Bronchial smooth muscle cell (primary cell): ENCODE data around the gene SIRT6. TPM values are rescaled to one million over a fixed set of nuclear protein-coding genes. Genes with fewer than 3 reads are reported as not detected.

ENCODE experiments used
- total RNA-seq: library from RNA; depleted of rRNA; stranded (reverse); fragments of >200 nt; gene quantifications from 2 replicates; pipeline ENCODE4 v1.2.1, GENCODE V29; 2014

SIRT6 gene
- total RNA-seq: 11.6 and 12.1 TPM in 2 replicates

DNA sequence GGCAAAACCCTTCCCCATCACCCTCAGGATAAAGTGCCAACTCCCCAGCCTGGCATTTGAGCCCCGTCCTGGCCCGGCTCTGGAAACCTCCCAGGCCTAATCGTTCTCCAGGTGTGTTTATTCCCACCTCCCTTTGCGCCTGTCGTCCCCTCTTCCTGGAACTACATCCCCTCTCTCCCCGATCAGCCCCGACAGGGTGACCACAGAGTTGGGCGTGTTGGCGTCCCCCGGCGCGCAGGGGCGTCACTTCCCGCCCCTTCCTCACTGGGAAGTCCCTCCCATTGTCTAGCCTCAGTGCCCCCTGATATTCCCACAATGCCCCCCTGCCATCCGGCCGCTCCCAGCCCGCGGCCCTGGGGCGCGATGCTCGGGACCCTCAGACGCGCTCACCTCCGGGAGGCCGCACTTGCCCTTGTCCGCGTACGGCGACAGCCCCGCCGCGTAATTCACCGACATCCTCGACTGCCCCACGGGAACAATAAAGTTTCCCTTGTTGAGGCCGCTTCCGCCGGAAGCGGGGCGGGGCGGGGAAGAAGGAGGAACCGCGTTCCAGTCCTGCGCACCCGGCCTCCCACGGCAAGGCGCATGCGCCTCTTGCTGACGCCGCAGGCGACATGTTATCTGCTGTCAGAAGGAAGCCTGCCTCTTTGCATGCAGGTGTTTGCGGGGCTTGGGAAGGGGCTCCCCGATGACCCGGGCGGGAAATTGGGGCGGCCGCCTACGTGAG, at the start of gene SIRT6, which contains the start of gene ANKRD24:
TSS of gene SIRT6 (minus strand) at position 480 of the 727 bp plus-strand sequence. CDS start at position 456, 24 bp downstream.
TSS of gene ANKRD24 (plus strand) at position 606 of the 727 bp plus-strand sequence. CDS start 3,737 bp downstream, outside the sequence.

DNA sequence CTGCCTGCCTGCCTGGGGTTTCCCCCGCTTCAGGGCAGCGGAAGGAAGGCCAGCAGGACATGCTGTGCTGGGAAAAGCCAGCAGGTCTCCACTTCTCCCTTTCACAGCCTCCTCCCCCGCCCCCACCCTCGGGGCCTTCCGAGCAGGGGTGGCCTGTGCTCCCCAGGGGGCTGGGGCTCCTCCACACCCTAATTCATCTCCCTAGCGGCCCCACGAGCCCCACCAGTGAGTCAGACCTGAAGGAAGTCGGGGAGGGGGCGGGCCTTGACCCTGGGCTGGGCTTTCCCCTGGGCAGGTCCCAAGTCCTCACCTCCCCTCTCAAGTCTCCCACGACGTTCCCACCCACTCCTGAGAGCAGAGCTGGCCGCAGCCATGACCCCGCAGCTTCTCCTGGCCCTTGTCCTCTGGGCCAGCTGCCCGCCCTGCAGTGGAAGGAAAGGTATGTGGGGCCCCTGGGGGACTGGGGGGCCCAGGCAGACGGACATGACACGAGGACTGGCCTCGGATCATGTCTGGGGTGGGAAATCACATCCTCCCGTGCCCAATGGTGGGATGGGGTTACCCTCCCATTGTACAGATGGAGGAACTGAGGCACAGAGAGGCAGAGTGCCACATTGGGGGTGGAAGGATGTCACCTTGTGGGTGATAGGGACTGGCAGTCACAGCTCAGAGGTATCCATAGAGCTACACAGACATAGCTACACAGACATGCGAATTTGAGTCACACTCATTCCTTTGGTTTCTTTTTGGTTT, 47.0 kb upstream of the SIRT6 start, which contains the start of gene EBI3:
TSS of gene EBI3 (plus strand) at position 345 of the 753 bp plus-strand sequence. CDS start at position 373, 28 bp downstream.

Other genes starting within 250 kb of the SIRT6 start
- gene NMRK2, start 249.5 kb downstream of the SIRT6 start, total RNA-seq: not detected in 2 replicates
- 105 and 154 TPM in 2 replicates for gene DAPK3, start 211.5 kb downstream of the SIRT6 start, total RNA-seq
- gene EEF2, start 197.1 kb downstream of the SIRT6 start, total RNA-seq: 2,991 and 4,523 TPM in 2 replicates
- gene PIAS4, start 174.8 kb downstream of the SIRT6 start, total RNA-seq: 9.8 and 13.6 TPM in 2 replicates
- gene ZBTB7A, start 115.7 kb downstream of the SIRT6 start, total RNA-seq: 13.1 and 17.9 TPM in 2 replicates
- gene MAP2K2, start 58.4 kb downstream of the SIRT6 start, total RNA-seq: 192 and 263 TPM in 2 replicates
- gene CREB3L3, start 28.9 kb downstream of the SIRT6 start, total RNA-seq: under 0.01 TPM in 1 of 2 replicates, not detected in the other
- 2.4 and 4.4 TPM in 2 replicates for gene ANKRD24, start 126 bp upstream of the SIRT6 start, total RNA-seq
- gene EBI3, start 47.0 kb upstream of the SIRT6 start, total RNA-seq: 0.16 TPM in 1 of 2 replicates, not detected in the other
- gene YJU2, start 64.5 kb upstream of the SIRT6 start, total RNA-seq: 12.9 and 16.4 TPM in 2 replicates
- gene SHD, start 96.7 kb upstream of the SIRT6 start, total RNA-seq: not detected in 2 replicates
- gene TMIGD2, start 119.8 kb upstream of the SIRT6 start, total RNA-seq: not detected in 2 replicates
- 11.3 and 14.9 TPM in 2 replicates for gene FSD1, start 122.0 kb upstream of the SIRT6 start, total RNA-seq
- 6.6 and 6.7 TPM in 2 replicates for gene STAP2, start 156.3 kb upstream of the SIRT6 start, total RNA-seq
- 8.2 and 8.8 TPM in 2 replicates for gene MPND, start 161.0 kb upstream of the SIRT6 start, total RNA-seq
- gene SH3GL1, start 218.0 kb upstream of the SIRT6 start, total RNA-seq: 25.2 and 31.7 TPM in 2 replicates
- gene CHAF1A, start 220.1 kb upstream of the SIRT6 start, total RNA-seq: 3.7 and 6.0 TPM in 2 replicates